ENCODE measurements around the gene DNAJC1.

DNA sequence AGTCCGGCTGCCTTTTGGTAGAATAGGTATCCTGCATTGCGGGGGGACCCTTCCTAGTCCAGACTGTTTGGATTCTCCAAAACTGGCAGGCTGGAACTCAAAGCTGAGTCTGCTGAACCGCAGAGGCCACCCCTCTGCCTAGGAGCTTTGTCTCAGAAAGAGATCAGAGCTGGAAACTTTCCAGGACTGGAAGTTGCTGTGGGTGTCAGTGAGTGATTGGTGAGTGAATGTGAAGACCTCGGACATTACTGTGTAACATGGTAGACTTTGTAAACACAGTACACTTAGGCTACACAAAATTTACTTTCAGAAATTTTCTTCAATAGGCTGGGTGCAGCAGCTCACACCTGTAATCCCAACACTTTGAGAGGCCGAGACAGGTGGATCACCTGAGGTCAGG is 103.8 kb downstream of the DNAJC1 start:
- TF ChIP-seq, protein P1, sequence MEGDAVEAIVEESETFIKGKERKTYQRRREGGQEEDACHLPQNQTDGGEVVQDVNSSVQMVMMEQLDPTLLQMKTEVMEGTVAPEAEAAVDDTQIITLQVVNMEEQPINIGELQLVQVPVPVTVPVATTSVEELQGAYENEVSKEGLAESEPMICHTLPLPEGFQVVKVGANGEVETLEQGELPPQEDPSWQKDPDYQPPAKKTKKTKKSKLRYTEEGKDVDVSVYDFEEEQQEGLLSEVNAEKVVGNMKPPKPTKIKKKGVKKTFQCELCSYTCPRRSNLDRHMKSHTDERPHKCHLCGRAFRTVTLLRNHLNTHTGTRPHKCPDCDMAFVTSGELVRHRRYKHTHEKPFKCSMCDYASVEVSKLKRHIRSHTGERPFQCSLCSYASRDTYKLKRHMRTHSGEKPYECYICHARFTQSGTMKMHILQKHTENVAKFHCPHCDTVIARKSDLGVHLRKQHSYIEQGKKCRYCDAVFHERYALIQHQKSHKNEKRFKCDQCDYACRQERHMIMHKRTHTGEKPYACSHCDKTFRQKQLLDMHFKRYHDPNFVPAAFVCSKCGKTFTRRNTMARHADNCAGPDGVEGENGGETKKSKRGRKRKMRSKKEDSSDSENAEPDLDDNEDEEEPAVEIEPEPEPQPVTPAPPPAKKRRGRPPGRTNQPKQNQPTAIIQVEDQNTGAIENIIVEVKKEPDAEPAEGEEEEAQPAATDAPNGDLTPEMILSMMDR (IDR thresholded peaks at IDR 0.05), result no peak
- no peak for TF ChIP-seq POLR2AphosphoS5 (IDR thresholded peaks at IDR 0.05)
